ENCODE measurements around the gene WFDC12.

GRCh38 chr20:45118028-45118427 lies 6.2 kb downstream of the WFDC12 start:
- TF ChIP-seq CTCF (conservative IDR thresholded peaks at IDR 0.05; ENCODE audit: low read length) (peak; percentile 45), EZH2phosphoT487 (IDR thresholded peaks at IDR 0.05; ENCODE audit: borderline replicate concordance, low read depth, low read length) (no peak)

Measured in OCI-LY7 (cell line).